Activated CD8-positive, alpha-beta memory T cell treated with anti-CD3 and anti-CD28 coated beads for 4 hours (primary cell): Measurements from ENCODE around the gene FMN1.

Experiments
- DNase-seq, 2 donors: peaks; one replicate each; pipeline ENCODE4 v3.0.0-alpha.2; 2020; ENCODE audit warnings: low read depth in 2 of 2

The FMN1 gene

GRCh38 chr15:33013827-33014445, 180.6 kb downstream of the FMN1 start:
- DNase-seq = no peak

DNA sequence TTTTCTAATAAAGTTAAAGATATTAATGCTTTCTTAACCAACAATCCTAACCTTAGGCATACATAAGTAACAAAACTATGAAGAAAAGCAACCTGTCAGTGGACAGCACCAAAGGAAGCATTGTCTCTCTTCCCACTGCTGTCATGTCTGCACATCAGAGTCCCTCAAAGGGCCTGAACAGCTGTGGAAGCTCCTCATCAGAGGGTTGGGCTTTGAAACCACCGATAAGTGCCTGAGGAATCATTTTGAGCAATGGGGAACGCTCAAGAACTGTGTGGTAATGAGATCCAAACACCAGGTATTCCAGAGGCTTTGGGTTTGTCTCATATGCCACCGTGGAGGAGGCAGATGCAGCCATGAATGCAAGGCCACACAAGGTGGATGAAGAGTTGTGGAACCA, 182.5 kb downstream of the FMN1 start:
- no peak for DNase-seq

GRCh38 chr15:33009603-33010002, 184.9 kb downstream of the FMN1 start:
- no peak for DNase-seq

DNA sequence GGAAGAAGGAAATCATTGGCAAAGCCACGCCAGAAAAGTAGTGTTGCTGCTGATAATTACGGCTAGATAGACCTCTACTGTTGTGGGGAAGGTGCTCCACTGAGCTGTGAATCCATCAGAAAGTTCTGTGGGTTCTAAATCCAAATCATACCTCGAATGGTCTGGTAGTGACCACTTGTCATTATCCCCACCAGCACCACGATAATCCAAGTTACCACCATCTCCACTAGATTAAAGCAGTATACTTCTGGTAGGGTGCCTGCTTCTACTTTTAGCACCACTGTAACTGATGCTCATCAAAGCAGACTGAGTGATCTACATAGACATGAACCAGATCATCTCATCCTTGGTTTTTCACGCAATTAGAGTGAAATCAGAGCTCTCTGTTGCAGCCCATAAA, 185.5 kb downstream of the FMN1 start:
- DNase-seq = no peak

GRCh38 chr15:33008284-33008995, 186.1 kb downstream of the FMN1 start:
- DNase-seq = no peak

DNA sequence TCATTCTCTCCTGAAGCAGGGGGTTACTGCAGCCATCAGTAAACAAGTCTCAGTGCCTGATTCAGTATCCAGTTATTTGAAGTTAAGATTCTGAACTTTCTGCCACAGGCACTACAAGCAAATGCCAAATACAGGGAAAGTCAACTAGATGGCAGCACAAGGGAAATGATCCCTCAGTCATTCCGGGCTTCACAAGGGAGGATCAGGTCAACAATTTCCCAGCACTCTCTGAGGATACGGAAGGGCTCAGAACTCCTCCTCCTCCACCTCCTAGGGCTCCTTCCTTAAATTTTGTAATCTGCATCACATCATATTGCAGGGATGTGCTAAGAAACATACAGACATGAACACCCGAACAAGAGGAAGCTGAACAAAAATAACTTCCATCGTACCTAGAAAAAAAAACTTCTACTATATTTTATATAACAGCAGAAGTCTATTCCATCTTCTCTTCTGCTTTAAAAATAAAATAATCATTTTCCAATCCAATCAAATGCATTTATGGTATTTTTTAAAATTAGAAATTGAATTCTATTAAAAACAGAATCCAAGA, 187.1 kb downstream of the FMN1 start:
- no peak for DNase-seq

GRCh38 chr15:33005582-33005981, 188.9 kb downstream of the FMN1 start:
- no peak for DNase-seq

- no peak for DNase-seq
These were observed 192.6 kb downstream of the FMN1 start for GRCh38 chr15:33001926-33002325.

- no peak for DNase-seq
These were observed 195.4 kb downstream of the FMN1 start for GRCh38 chr15:32998979-32999672.

DNA sequence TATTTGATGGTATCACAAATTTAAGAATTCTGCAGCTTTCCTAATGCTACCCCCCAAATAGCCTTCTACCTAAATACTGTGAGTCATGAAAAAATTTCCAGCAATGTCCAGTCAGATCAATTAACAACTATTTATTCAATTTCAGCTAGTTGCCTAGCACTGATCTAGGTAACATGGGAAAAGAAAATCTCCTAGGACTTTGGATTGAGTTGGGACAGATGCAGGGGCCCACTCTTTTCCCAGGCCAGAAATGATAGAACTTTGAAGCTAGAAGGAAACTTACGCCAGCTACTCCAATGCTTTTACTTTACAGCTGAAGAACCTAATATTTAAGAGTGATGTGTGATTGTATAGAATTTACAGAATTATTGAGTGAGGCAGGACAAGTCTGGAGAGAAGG, 196.3 kb downstream of the FMN1 start:
- DNase-seq = no peak

DNA sequence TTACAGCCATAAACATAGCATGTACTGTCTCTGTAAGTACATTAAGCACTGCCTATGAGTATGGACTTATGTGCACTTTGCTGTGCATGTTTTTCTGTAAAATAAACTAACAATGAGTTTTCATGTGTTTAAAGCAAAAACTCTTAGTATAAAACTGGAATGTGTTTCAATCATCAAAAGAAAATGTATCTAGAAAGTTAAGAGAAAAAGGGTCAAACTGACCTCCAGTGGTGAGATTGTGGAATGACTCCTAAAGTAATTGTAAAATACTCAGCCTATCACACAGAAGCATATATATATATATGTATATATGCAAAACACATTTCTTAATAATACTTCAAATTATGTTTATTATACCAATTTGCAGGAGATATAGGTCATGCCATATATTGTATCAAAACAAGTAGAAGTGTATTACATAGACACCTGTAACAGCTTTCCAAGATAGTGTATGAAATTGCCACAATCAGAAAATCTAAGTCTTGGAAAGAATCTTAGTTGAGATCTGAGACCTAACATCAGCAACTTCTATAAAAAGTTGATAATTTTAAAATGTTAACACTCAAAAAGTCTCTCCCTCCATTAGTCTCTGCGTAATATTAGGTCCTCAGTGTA, 199.6 kb downstream of the FMN1 start:
- DNase-seq = no peak

DNA sequence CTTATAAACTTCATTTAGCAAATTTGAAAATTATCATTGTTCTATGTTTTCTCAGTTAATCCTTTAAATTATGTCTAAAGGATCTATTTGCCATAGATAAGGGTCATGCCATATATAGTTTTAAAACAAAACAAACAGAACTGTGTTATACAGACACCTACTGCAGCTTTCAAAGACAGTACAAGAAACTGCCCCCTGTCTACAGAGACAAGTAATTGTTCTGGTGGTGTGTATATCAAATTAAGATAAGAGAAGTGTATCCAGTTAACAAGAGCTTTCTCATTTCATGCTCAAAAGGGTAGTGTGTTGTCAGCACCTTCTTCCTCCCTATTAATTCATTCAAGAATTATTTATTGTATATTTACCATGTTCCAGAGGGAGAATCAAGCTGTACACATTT, 201.2 kb downstream of the FMN1 start:
- DNase-seq = no peak

- DNase-seq = no peak
These were observed 202.8 kb downstream of the FMN1 start for GRCh38 chr15:32991619-32992111.

DNA sequence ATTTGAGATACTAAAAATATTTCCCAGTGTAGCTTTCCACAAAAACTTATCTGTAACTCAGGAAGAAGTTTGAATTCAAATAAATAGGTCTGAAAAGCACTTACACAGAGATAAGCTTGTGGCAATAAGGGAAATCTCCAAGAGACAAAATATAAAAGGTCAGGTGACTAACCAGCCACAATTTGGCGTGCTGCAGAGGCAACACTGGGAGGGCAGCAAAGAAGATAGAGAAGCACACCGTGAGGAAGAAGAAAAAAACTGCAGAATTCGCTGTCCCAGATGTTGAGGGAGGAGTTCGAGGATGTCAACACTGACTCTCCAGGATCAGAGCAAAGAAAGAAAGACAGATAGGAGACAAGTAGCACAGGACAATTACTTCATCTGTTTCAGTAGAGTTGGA, 204.4 kb downstream of the FMN1 start:
- DNase-seq = no peak

- no peak for DNase-seq
These were observed 207.4 kb downstream of the FMN1 start for GRCh38 chr15:32987067-32987466.

DNA sequence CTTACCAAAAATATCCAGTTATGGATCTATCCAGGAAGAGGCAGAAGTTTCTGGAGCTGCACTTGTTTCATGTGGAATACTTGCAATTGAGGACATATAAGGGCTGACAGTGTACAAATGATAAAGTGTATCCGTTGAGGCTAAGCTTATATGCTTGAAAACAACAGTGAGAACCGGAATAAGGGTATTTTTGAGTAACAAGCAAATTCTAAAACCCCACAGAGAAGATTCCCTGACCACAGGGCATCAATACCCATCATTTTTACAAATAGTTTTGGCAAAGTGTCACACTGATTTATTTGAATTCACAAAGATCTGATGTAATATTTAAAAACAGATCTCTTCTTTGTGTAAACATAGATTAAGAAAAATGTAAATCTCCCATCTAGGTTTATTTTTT, 208.4 kb downstream of the FMN1 start:
- no peak for DNase-seq

- DNase-seq = no peak
These were observed 210.8 kb downstream of the FMN1 start for GRCh38 chr15:32983679-32984078.

DNA sequence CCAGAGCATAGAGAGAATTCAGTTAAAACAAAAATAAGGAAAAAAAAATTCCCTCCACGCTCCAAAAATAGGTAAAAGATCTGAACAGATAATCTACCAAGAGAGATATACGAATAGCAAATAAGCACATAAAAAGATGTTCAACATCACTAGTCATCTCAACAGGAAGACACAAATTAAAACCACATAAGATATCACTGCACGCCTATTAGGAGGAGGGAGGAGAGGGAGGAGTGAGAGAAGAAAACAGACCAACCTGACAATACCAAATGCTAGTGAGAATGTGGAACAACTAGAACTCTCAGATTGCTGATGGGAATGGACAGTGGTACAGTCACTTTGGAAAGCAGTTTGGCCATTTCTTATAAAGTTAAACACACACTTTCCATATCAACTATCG, 212.5 kb downstream of the FMN1 start:
- DNase-seq = no peak

GRCh38 chr15:32981536-32981935, 213.0 kb downstream of the FMN1 start:
- no peak for DNase-seq

DNA sequence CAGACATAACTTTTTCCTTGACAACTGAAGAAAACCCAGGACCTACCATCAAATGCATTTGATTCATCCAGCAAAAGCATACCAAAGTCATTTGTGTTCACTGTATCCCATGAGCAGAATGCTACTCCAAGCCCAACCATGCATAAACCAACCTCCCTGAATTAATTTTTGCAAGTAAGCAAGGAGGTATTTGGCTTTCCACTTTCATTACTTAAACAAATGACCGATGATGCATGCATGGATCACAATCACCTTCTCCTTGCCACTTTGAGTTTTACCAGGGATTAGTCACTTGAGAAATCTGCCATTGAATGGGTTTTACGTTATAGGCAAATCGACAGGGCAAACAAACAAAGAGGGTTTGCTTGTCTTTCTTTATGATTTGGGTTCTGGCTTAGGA, 214.8 kb downstream of the FMN1 start:
- no peak for DNase-seq

DNA sequence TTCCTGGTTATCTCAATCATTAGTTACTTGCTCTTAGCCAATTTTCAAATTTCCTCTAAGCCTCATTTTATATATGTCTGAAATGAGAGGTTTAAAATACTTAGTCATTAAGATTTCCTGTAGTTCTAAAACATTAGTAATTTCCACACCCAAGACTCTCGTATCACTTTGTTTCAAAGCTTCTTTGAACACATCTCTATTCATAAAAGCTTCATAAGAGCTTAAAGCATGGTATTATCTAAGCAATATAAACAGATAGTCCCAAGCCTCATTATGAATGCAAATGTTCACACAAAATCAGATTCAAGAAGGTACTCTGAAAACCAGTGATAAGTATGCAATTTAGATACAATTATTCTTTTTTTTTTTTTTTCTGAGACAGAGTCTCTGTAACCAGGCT, 217.0 kb downstream of the FMN1 start:
- no peak for DNase-seq

DNA sequence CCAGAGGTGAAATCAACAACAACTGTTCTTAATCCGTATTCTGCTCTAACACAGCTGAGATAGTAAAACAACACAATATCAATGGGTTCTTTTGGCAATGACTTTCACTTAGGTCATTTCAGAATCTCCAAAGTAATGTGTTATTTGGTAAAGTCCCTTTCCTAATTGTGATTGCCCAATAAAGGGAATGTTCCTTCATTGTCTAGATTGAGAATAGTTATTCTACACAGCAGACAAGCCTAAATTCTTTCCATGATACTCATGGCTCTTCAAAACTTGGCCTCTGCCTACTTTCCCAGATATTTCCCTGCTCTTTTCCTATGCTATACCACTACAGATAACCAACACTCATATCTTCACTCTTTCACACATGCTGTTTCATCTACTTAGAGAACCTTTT, 219.8 kb downstream of the FMN1 start:
- no peak for DNase-seq
